Peyer's patch (tissue), 4 donors: Measurements from ENCODE around the gene SHOX.

ENCODE experiments used
- POLR2A ChIP-seq, 2 donors: fragments of 450-650 bp; IDR thresholded peaks; one replicate each; pipeline ENCODE4 v1.5.1; 2017; ENCODE audit warnings: antibody characterized with exemption in 2 of 2, mild to moderate bottlenecking in 2 of 2, moderate library complexity in 2 of 2
- TF ChIP-seq, protein P1 (sequence below), 6 experiments: fragments of 450-650 bp in 4 of 6; fragments of 200-600 bp in 2 of 6; sonication (generic) in 1 of 6; IDR thresholded peaks; one replicate each; pipeline ENCODE4 v1.5.1; 2017 to 2019; ENCODE audit warnings: antibody characterized with exemption in 6 of 6, mild to moderate bottlenecking in 3 of 6, moderate library complexity in 1 of 6

GRCh38 chrX:698206-698605 is 67.6 kb downstream of the SHOX start:
- TF ChIP-seq, protein P1, sequence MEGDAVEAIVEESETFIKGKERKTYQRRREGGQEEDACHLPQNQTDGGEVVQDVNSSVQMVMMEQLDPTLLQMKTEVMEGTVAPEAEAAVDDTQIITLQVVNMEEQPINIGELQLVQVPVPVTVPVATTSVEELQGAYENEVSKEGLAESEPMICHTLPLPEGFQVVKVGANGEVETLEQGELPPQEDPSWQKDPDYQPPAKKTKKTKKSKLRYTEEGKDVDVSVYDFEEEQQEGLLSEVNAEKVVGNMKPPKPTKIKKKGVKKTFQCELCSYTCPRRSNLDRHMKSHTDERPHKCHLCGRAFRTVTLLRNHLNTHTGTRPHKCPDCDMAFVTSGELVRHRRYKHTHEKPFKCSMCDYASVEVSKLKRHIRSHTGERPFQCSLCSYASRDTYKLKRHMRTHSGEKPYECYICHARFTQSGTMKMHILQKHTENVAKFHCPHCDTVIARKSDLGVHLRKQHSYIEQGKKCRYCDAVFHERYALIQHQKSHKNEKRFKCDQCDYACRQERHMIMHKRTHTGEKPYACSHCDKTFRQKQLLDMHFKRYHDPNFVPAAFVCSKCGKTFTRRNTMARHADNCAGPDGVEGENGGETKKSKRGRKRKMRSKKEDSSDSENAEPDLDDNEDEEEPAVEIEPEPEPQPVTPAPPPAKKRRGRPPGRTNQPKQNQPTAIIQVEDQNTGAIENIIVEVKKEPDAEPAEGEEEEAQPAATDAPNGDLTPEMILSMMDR (IDR thresholded peaks at IDR 0.05) = no peak
- no peak for TF ChIP-seq POLR2A (IDR thresholded peaks at IDR 0.05)
